ENCODE results near the gene RPS29. TPM values are rescaled to one million over a fixed set of nuclear protein-coding genes. Genes with fewer than 3 reads are reported as not detected.

RPS29 gene
- total and polyA plus RNA-seq, 9 of the 15 experiments (the other 6 are each of a cell fraction or from before 2014, with no cell fraction given) = 1,545 to 5,012 (median 2,448) TPM

GRCh38 chr14:49593016-49593415, 6.8 kb upstream of the RPS29 start:
- Histone ChIP-seq H3K9me3 (replicated peaks; ENCODE audit: control insufficient read depth, insufficient read depth, low read depth, low read length) (no peaks in the 10 kb centered on the region), H3K27me3 (ENCODE audit: control insufficient read depth in 2 of 2, insufficient read depth in 2 of 2, low read length in 2 of 2) (no peaks in the 10 kb centered on the region), H3K79me2 (ENCODE audit: control insufficient read depth, insufficient read depth, low read length) (peaks cover 10% of the 10 kb centered on the region), H3K9ac (ENCODE audit: insufficient read depth in 1 of 2, low read depth in 2 of 2, low read length in 2 of 2) (no peak overlapping the region), H4K20me1 (replicated peaks; ENCODE audit: control insufficient read depth, insufficient read depth, low read length) (no peaks in the 10 kb centered on the region), H3K4me1 (replicated peaks in 1 of 2; ENCODE audit: control insufficient read depth in 2 of 2, insufficient read depth in 2 of 2, low read length in 2 of 2) (peaks cover 13 to 21% of the 10 kb centered on the region in 2 experiments), H3K9me1 (ENCODE audit: control insufficient read depth, insufficient read depth, low read length) (no peaks in the 10 kb centered on the region), H2AFZ (ENCODE audit: low read depth, low read length) (no peak overlapping the region), H3K27ac (ENCODE audit: extremely low read depth, low read depth, low read length) (no peak overlapping the region), H3K4me2 (ENCODE audit: insufficient read depth, low read length) (no peak overlapping the region), H3K4me3 (no peak overlapping the region), H3K36me3 (ENCODE audit: control insufficient read depth, insufficient read depth, low read length) (no peaks in the 10 kb centered on the region)
- ATAC-seq (no peak), FAIRE-seq (no peak), DNase-seq (ENCODE audit: extremely low read depth in 1 of 4, low spot score in 3 of 4) (no peak)
- TF ChIP-seq ELF2 (CRISPR knock-in tag; IDR thresholded peaks at IDR 0.05) (no peak), RHOXF2B (CRISPR knock-in tag; conservative IDR thresholded peaks at IDR 0.05) (no peak), CBFB (CRISPR knock-in tag; IDR thresholded peaks at IDR 0.05) (no peak), CUX1 (CRISPR knock-in tag; IDR thresholded peaks at IDR 0.05) (no peak), DIDO1 (tag; IDR thresholded peaks at IDR 0.05; ENCODE audit: low read depth) (no peak), SAFB2 (IDR thresholded peaks at IDR 0.05; ENCODE audit: borderline replicate concordance, low read depth, low read length, severe bottlenecking) (no peak), TEAD1 (CRISPR knock-in tag; IDR thresholded peaks at IDR 0.05) (no peak), ESRRB (CRISPR knock-in tag; IDR thresholded peaks at IDR 0.05; ENCODE audit: borderline replicate concordance) (no peak), ZNF212 (CRISPR knock-in tag; IDR thresholded peaks at IDR 0.05) (no peak), HNRNPK (IDR thresholded peaks at IDR 0.05; ENCODE audit: low read depth, low read length, poor library complexity, severe bottlenecking) (no peak), ZNF583 (CRISPR knock-in tag; IDR thresholded peaks at IDR 0.05) (no peak), CBX8 (IDR thresholded peaks at IDR 0.05; ENCODE audit: borderline replicate concordance, extremely low read depth, low read depth, low read length, poor library complexity, severe bottlenecking) (no peak), RBM17 (IDR thresholded peaks at IDR 0.05; ENCODE audit: borderline replicate concordance, low read depth, low read length) (no peak), HDGF (IDR thresholded peaks at IDR 0.05) (no peak), MEF2A (IDR thresholded peaks at IDR 0.05; ENCODE audit: control insufficient read depth, low read depth, low read length) (no peak), E2F5 (CRISPR knock-in tag; IDR thresholded peaks at IDR 0.05) (no peak)
- intact Hi-C loops (cut with micrococcal nuclease) = no loop called here
- ChIA-PET CTCF (ENCODE audit: low intra/inter-chr PET ratio) (no interaction called here), POLR2A (no interaction called here)
- no TSS peak for BruUV-seq (replicated peaks)
- in situ Hi-C loops (cut with MboI) = no loop called here
- 75% methylated on average over 3 of the region's 3 CpGs for whole genome bisulfite sequencing (ENCODE audit: insufficient coverage, low coverage, missing lambda C conversion rate)
